ENCODE data around the gene MDC1.
"Not testable (repeated sequence)": the region's sequence is repeated elsewhere in the genome, so short reads cannot be mapped to it uniquely, and the experiment has no call there.

Gene MDC1

GRCh38 chr6:30726506-30727413 lies 9.7 kb upstream of the MDC1 start:
- DNase-seq (ENCODE audit: extremely low spot score, insufficient read length, low read depth), result no peak
- no peak for FAIRE-seq

GRCh38 chr6:30725713-30726505 lies 8.8 kb upstream of the MDC1 start:
- FAIRE-seq (no peak), DNase-seq (ENCODE audit: extremely low spot score, insufficient read length, low read depth) (no peak)

GRCh38 chr6:30724906-30725667 lies 8.0 kb upstream of the MDC1 start:
- no peak for FAIRE-seq
- DNase-seq (ENCODE audit: extremely low spot score, insufficient read length, low read depth), result no peak

- not testable (repeated sequence) for DNase-seq (ENCODE audit: extremely low spot score, insufficient read length, low read depth); FAIRE-seq
Observed at GRCh38 chr6:30723843-30724741, 7.0 kb upstream of the MDC1 start.

- DNase-seq (ENCODE audit: extremely low spot score, insufficient read length, low read depth); FAIRE-seq: not testable (repeated sequence)
Observed at GRCh38 chr6:30723159-30723842, 6.2 kb upstream of the MDC1 start.

GRCh38 chr6:30722280-30723112 lies 5.4 kb upstream of the MDC1 start:
- peak; percentile 80 for FAIRE-seq
- DNase-seq (ENCODE audit: extremely low spot score, insufficient read length, low read depth), result no peak

GRCh38 chr6:30722025-30722279 lies 4.9 kb upstream of the MDC1 start:
- FAIRE-seq; DNase-seq (ENCODE audit: extremely low spot score, insufficient read length, low read depth): not testable (repeated sequence)

GRCh38 chr6:30721198-30722024 lies 4.3 kb upstream of the MDC1 start:
- peak; percentile 67 for DNase-seq (ENCODE audit: extremely low spot score, insufficient read length, low read depth)

GRCh38 chr6:30720738-30721197 lies 3.7 kb upstream of the MDC1 start:
- DNase-seq (ENCODE audit: extremely low spot score, insufficient read length, low read depth) (no peak), FAIRE-seq (no peak)

More at GRCh38 chr6:30721198-30722024, 4.3 kb upstream of the MDC1 start:
- FAIRE-seq, result peak; percentile 71

- DNase-seq (ENCODE audit: extremely low spot score, insufficient read length, low read depth), result peak; percentile 60
- FAIRE-seq, result peak; percentile 89
Observed at GRCh38 chr6:30719791-30720737, 3.0 kb upstream of the MDC1 start, which contains the start of gene TUBB. Gene TUBB (plus strand): TSS chr6:30720352. CDS start chr6:30720507, 155 bp downstream.

- DNase-seq (ENCODE audit: extremely low spot score, insufficient read length, low read depth), result no peak
- FAIRE-seq, result no peak
Observed at GRCh38 chr6:30719356-30719755, 2.3 kb upstream of the MDC1 start.

GRCh38 chr6:30717845-30718720 lies 1.0 kb upstream of the MDC1 start:
- not testable (repeated sequence) for FAIRE-seq; DNase-seq (ENCODE audit: extremely low spot score, insufficient read length, low read depth)

- FAIRE-seq, result no peak
- no peak for DNase-seq (ENCODE audit: extremely low spot score, insufficient read length, low read depth)
Observed at GRCh38 chr6:30716879-30717128, 277 bp downstream of the MDC1 start.

- no peak for DNase-seq (ENCODE audit: extremely low spot score, insufficient read length, low read depth)
- FAIRE-seq, result no peak
Observed at GRCh38 chr6:30714263-30714662, 2.8 kb downstream of the MDC1 start.

GRCh38 chr6:30712441-30712945 lies 4.6 kb downstream of the MDC1 start:
- no peak for DNase-seq (ENCODE audit: extremely low spot score, insufficient read length, low read depth)
- no peak for FAIRE-seq
